Gastrocnemius medialis (tissue), 4 donors: Measurements from ENCODE around the gene C19orf44.

Source experiments
- POLR2A ChIP-seq, 2 donors: fragments of 450-650 bp; IDR thresholded peaks; one replicate each; pipeline ENCODE4 v1.6.1; 2017; ENCODE audit warnings: antibody characterized with exemption in 2 of 2, mild to moderate bottlenecking in 2 of 2, moderate library complexity in 2 of 2
- TF ChIP-seq, protein P1 (sequence below), 5 experiments: fragments of 450-650 bp in 3 of 5; fragments of 200-600 bp in 2 of 5; sonication (generic) in 2 of 5; IDR thresholded peaks in 4 of 5; conservative IDR thresholded peaks in 1 of 5; 1 replicate in 4 of 5; 2 replicates in 1 of 5; pipeline ENCODE4 v1.5.1; 2016 to 2019; ENCODE audit warnings: antibody characterized with exemption in 5 of 5, mild to moderate bottlenecking in 3 of 5, moderate library complexity in 3 of 5

DNA sequence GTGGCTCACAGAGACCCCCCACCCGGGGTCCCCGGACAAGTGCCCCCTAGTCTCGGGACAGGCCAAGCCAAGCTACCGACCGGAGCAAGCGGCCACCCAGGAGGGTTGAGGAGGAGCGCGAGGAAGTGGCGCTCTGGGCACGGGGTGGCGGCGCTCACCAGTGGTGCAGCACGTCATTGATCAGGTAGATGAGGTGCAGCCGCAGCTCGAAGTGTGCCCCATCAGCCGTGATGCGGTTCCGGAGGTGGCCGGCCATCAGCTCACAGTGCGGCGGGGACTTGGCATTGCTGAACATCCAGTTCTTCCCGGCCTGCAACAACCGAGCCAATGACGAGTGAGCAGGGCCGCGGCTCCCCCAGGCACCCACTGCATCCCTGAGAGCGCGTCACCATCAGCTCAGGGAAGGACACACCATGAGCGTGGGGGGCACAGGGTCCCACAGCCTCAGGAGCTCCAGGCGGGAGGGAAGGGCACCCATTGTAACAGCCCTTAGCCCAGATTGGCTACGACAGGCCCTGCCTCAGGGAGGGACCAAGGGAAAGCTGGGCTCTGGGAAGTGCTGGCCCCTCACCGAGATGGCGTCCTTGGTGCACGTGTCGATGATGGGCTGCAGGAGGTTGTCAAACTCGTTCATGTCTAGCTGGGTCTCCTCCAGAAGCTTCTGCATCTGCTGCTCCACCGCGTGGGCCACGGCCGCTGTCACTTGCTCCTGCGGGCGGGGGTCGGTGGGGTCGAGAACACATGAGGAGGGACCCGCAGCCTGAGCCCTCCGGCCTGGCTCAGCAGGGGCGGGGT, 36.4 kb downstream of the C19orf44 start:
- TF ChIP-seq, protein P1, sequence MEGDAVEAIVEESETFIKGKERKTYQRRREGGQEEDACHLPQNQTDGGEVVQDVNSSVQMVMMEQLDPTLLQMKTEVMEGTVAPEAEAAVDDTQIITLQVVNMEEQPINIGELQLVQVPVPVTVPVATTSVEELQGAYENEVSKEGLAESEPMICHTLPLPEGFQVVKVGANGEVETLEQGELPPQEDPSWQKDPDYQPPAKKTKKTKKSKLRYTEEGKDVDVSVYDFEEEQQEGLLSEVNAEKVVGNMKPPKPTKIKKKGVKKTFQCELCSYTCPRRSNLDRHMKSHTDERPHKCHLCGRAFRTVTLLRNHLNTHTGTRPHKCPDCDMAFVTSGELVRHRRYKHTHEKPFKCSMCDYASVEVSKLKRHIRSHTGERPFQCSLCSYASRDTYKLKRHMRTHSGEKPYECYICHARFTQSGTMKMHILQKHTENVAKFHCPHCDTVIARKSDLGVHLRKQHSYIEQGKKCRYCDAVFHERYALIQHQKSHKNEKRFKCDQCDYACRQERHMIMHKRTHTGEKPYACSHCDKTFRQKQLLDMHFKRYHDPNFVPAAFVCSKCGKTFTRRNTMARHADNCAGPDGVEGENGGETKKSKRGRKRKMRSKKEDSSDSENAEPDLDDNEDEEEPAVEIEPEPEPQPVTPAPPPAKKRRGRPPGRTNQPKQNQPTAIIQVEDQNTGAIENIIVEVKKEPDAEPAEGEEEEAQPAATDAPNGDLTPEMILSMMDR (IDR thresholded peaks at IDR 0.05 in 4 of 5, conservative IDR thresholded peaks at IDR 0.05 in 1 of 5): no peak
- TF ChIP-seq POLR2A (IDR thresholded peaks at IDR 0.05): no peak
